GM04503 (cell line): Measurements from ENCODE around the gene CFAP20DC.
"Not testable (repeated sequence)": the region's sequence is repeated elsewhere in the genome, so short reads cannot be mapped to it uniquely, and the experiment has no call there.

Source experiments
- DNase-seq: peaks from one replicate; pipeline ENCODE4 v3.0.0-alpha.2; 2012; ENCODE audit warnings: low read depth

Gene CFAP20DC

DNA sequence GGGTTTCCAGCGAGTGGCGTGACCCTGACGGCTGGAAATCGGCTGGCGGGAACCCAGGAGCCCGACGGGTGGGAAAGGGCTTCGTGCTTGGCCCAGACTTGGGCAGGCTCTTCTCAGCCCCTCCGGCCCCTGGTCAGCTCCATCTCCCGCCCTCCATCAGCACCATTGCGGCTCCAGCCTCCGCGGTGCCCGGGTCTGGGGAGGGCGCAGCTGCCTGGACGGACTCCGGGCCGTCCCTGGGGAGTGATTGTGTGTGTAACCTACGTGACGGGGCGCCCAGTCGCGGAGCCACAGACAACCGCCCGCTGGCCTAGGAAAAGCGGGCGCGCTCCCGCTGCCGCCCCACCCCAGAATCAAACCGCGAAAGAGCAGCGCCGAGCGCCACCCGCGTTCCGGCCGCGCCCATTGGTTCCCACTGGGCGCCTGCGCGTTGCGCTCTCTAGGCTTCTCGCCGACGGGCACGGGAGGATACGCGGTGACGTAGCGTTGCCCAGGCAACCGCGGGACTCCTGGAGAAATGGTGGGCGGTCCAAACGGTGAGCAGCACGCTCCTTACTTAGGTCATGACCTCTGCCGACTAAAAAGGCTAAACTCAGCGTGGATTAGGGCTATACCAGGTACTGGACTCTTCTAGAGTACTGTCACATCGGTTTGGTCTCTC lies at the start of gene CFAP20DC:
CFAP20DC (minus strand) TSS at position 355 of the 661 bp plus-strand sequence. CDS start 394 bp downstream, outside the sequence.
- DNase-seq, result peak; percentile 64

DNA sequence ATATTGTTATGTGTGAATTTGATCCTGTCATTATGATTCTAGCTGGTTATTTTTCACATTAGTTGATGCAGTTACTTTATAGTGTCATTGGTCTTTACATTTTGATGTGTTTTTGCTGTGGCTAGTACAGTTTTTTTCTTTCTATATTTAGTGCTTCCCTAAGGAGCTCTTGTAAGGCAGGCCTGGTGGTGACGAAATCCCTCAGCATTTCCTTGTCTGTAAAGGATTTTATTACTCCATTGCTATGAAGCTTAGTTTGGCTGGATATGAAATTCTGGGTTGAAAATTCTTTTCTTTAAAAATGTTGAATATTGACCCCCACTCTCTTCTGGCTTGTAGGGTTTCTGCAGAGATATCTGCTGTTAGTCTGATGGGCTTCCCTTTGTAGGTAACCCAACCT lies 48.7 kb upstream of the CFAP20DC start:
- not testable (repeated sequence) for DNase-seq

- no peak for DNase-seq
Measured at GRCh38 chr3:59094446-59094845, 44.6 kb upstream of the CFAP20DC start.

- DNase-seq, result no peak
Measured at GRCh38 chr3:59093521-59093920, 43.7 kb upstream of the CFAP20DC start.

- DNase-seq, result no peak
Measured at GRCh38 chr3:59088761-59089160, 38.9 kb upstream of the CFAP20DC start.

- DNase-seq, result no peak
Measured at GRCh38 chr3:59085976-59086375, 36.2 kb upstream of the CFAP20DC start.

- DNase-seq, result no peak
Measured at GRCh38 chr3:59084583-59084982, 34.8 kb upstream of the CFAP20DC start.

- no peak for DNase-seq
Measured at GRCh38 chr3:59082106-59082505, 32.3 kb upstream of the CFAP20DC start.

GRCh38 chr3:59081071-59081470 lies 31.2 kb upstream of the CFAP20DC start:
- no peak for DNase-seq

DNA sequence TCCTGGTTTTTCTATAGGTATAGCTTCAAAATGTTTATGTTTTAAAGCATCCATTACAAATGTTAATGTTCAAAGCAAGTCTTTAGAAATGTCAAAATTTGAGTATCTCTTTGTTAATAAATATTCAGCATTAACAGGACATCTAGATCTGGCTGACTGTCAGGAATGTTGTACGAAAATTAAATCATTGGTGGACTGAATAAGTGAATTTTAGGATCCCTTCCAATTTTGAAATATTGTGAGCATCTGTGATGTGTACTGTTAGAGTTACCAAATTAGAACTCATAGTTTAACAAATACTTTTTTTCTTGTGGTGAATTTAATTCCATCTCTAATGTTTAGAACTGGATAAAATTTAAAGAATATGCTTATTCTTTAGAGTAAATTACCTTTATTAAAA lies 30.1 kb upstream of the CFAP20DC start:
- DNase-seq, result no peak

- DNase-seq, result no peak
Measured at GRCh38 chr3:59074764-59075163, 24.9 kb upstream of the CFAP20DC start.

DNA sequence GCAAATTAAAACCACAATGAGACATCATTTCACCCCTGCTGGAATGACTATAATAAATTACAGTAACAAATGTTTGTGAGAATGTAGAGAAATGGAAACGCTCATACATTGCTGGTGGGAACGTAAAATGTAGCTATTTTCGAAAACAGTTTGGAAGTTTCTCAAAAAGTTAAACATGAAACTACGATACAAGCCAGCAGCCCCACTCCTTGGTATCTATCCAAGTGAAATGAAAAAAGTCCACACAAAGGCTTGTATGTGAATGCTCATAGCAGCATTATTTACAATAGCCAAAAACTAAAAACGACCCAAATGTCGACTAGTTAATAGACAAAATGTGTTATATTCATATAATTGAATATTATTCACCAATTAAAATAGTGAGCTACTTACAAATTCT lies 22.9 kb upstream of the CFAP20DC start:
- no peak for DNase-seq

- no peak for DNase-seq
Measured at GRCh38 chr3:59069838-59070237, 20.0 kb upstream of the CFAP20DC start.

GRCh38 chr3:59065240-59065639 lies 15.4 kb upstream of the CFAP20DC start:
- DNase-seq, result no peak

DNA sequence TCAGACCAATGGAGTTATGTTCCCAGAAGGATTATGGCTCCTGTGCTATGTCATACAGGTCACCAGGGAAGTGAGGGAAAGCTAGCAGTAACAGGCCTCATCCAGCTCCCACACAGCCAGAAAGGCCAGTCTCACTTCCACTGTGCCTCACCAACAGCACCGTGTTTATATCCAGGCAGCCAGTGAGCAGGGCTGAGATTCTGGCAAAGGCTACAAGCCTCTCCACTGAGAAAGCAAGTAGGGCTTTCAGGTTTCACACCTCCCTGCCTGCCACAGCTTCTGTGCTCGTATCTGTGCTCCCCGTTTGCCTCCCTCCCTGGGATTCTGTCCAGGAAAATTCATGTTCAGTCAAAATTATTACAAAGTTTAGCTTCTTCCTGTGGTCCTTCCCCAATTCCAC lies 14.9 kb upstream of the CFAP20DC start:
- no peak for DNase-seq

DNA sequence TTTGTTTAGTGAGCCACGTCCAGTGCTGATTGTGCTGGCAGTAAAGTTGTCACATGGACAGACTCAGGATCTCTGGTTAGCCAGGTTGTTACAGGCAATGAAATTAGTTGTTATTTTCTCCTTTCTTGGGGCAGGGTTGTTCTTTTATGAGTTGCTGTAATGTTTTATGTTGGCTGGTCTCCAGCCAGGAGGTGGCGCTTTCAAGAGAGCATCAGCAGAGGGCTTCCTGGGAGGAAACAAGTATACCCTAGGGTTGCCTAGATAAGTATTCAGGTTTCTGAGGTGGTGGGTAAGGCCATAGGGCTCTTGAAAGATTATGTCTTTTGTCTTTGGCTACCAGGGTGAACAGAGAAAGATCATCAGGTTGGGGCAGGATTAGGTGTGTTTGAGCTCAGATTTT lies 14.5 kb upstream of the CFAP20DC start:
- no peak for DNase-seq

- DNase-seq, result peak; percentile 39
Measured at GRCh38 chr3:59056706-59057105, 6.9 kb upstream of the CFAP20DC start.

- DNase-seq, result peak; percentile 10
Measured at GRCh38 chr3:59052803-59053411, 3.1 kb upstream of the CFAP20DC start.

DNA sequence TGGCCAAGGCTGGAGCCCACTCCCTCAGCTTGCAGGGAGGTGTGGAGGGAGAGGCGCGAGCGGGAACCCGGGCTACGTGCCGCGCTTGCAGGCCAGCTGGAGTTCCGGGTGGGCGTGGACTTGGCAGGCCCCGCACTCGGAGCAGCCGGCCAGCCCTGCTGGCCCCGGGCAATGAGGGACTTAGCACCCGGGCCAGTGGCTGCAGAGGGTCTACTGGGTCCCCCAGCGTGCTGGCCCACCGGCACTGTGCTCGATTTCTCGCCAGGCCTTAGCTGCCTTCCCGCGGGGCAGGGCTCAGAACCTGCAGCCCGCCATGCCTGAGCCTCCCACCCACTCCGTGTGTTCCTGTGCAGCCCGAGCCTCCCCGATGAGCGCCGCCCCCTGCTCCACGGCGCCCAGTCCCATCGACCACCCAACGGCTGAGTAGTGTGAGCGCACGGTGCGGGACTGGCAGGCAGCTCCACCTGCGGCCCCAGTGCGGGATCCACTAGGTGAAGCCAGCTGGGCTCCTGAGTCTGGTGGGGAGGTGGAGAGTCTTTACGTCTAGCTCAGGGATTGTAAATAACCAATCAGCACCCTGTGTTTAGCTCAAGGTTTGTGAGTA lies 1.1 kb upstream of the CFAP20DC start:
- DNase-seq, result not testable (repeated sequence)

DNA sequence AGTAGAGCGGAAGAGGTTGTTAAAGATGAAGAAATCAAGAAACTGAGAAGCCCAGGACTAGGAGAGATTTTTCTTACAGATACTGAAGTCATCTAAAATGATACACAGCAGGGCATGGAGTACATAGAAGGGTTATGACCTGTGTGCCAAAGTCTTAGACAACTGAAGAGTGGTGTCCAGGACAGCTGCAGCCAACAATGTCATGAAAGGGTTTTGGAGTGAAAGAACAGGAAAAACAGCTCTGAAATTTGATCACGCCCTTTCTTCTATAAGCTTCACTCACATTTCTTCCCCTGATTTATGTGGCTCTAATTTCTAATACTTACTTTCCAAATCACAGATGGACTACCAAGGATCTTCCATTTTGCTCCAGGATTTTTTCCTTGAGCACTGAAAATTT lies 3.0 kb downstream of the CFAP20DC start:
- no peak for DNase-seq

DNA sequence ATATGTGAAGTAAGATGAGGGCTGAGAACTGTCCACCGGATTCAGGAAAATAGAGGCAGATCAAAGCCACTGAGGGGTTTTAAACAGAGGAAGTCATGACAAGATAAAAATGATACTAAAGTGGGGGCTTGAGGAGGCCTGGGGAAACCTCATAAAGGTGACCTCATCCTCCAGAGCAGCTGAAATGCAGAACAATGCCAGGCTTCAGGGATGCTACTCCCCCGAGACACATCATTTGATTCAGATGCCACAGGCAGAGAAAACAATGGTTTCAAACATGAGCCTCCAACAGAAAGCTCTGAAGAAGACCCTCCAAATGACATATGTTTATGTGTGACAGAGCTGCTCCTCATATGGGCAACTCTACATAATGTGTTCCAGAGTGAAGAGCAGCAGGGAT lies 6.4 kb downstream of the CFAP20DC start:
- DNase-seq, result no peak

- no peak for DNase-seq
Measured at GRCh38 chr3:59040902-59041301, 8.9 kb downstream of the CFAP20DC start.

GRCh38 chr3:59027607-59028006 lies 22.2 kb downstream of the CFAP20DC start:
- no peak for DNase-seq

DNA sequence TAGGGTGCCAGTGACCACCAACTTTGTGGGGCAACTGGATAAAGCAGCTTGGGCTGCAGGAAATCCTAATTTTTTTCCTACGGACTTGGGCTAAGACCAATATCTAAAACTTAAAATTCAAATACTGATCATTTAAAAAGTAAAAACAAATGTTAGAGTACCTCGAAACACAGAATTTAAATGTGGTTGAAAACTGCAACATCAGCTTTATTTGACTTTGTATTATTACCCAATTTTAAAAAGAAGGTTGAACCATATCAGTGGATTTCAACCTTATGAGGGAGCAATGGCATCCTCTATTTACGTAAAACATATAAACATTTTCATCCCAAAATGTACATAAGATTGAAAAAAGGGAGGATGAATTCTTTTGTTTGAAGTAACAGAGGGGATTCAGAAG lies 26.2 kb downstream of the CFAP20DC start:
- no peak for DNase-seq
